Measurements from ENCODE around the gene TEX29. TPM values are rescaled to one million over a fixed set of nuclear protein-coding genes. Genes with fewer than 3 reads are reported as not detected.

TEX29 gene
- total RNA-seq, 1 experiment from 2014 or later = not detected

GRCh38 chr13:111322001-111322915, 1.8 kb downstream of the TEX29 start:
- DNase-seq (ENCODE audit: low read depth) = no peak

- DNase-seq (ENCODE audit: low read depth) = no peak
Measured at GRCh38 chr13:111322916-111323331, 2.5 kb downstream of the TEX29 start.

- no peak for DNase-seq (ENCODE audit: low read depth)
Measured at GRCh38 chr13:111323549-111323948, 3.1 kb downstream of the TEX29 start.

DNA sequence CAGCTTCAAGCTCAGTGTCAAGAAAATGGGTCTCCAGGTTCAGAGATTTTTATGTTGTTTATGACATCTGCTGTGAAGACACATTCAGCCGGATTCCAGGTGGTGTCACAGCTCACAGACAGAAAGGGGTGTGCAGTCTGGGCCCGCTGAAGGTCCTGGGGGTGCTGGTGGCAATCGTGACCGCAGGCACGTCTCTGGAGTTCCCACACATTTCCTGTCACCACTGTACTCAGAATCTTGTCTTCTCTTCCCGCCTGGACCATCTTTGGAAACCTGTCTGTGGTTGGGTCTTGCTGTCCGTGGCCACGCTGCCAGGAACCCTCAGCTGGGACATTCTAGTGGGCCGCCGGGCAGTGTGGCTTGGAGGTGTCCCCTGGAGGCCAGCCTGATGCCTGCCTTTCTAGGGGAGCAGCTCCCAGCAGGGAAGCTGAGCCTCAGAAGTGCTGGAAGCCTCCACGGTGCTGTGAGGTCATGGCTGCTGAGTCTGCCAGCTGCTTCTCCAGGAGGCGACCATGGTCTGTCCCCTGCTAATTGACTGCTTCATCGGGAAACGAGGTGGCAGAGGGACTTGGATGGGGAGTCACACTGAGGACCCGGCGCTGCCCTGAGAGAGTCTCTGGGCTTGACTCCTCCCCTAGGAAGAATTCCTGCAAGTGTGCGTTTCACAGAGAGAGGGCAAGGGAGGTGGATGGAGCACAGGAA, 3.7 kb downstream of the TEX29 start:
- DNase-seq (ENCODE audit: low read depth) = no peak

DNA sequence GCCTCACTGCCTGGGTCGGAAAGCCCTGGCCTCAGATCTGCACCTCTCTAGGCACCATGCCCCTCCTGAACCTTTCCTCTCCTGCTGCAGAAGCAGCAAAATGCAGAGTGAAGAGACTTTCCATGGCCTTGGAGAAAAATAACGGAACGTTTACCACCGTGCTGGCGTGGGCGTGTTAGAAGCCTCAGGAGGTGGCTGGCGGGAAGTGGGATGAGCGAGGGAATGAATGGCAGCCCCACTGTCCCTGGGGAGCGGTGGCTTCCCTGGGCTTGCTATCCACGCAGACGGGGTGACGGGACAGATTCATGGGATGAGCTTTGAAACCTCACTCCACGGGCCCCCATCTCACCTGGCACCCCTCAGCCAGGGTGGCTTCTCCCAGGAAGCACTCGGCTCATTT, 4.3 kb downstream of the TEX29 start:
- DNase-seq (ENCODE audit: low read depth) = no peak

GRCh38 chr13:111325146-111325890, 4.9 kb downstream of the TEX29 start:
- DNase-seq (ENCODE audit: low read depth) = no peak

DNA sequence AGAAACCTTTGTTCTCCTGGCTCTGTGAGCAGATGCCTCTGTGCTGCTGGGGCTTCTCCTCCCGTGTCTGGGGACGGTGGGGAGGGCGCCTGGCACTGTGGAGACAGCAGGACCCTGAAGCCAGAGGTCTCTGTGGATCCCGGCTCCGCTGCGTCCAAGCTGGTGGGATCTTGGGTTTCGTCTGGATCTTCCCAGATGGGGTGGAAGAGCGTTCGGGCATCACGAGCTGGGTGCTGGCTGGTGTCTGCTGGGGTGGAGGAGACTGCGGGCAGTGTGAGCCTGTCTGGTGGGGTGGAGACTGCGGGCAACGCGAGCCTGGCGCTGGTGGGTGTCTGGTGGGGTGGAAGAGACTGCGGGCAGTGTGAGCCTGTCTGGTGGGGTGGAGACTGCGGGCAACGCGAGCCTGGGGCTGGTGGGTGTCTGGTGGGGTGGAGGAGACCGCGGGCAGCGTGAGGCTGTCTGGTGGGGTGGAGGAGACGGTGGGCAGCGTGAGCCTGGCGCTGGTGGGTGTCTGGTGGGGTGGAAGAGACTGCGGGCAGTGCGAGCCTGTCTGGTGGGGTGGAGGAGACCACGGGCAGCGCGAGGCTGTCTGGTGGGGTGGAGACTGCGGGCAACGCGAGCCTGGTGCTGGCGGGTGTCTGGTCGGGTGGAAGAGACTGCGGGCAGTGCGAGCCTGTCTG, 5.6 kb downstream of the TEX29 start:
- no peak for DNase-seq (ENCODE audit: low read depth)

DNA sequence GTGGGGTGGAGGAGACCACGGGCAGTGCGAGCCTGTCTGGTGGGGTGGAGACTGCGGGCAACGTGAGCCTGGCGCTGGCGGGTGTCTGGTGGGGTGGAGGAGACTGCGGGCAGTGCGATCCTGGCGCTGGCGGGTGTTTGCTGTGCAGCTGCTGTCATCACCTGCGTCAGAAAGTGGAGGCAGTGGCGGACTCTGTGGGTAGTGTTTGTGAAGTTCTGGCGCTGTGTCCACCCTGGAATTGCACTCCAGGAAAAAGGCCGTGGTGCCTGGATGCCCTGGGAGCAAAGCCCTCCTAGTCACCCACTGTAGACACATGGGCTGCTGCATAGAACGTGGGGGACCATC, 6.2 kb downstream of the TEX29 start:
- DNase-seq (ENCODE audit: low read depth) = no peak

DNA sequence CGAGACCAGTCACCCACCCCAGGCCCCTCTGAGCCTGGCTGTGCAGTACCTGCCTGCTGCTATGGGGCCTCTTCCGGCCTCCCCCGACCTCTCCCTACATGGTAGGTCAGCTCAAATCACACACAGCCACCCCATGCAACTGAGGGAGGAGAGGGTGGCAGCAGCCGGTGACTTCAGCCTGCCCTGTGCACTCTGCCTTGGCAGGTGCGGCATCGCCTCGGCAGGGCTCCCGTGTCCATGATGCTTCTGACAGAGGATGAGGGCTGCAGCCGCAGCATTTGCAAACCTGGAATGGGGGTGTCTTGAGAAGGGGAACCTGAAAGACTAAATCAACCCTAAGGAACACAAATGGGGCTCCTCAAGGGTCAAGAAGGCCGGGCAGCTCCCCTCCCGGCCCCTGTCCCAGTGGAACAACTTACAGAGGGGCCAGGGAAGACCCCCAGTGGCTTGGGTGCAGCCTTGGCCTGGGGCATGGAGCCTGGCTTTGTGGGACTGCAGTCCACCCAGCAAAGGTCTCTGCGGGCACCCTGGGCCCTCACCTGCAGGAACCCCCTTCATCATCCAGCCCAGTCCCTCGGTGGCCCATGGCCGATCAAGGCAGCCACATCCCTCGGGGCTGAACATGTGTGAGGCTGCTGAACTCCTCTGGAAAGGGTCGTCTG, 6.7 kb downstream of the TEX29 start:
- no peak for DNase-seq (ENCODE audit: low read depth)

- DNase-seq (ENCODE audit: low read depth) = no peak
Measured at GRCh38 chr13:111327730-111328573, 7.5 kb downstream of the TEX29 start.

- no peak for DNase-seq (ENCODE audit: low read depth)
Measured at GRCh38 chr13:111328574-111329410, 8.3 kb downstream of the TEX29 start.

- no peak for DNase-seq (ENCODE audit: low read depth)
Measured at GRCh38 chr13:111329641-111330040, 9.2 kb downstream of the TEX29 start.

DNA sequence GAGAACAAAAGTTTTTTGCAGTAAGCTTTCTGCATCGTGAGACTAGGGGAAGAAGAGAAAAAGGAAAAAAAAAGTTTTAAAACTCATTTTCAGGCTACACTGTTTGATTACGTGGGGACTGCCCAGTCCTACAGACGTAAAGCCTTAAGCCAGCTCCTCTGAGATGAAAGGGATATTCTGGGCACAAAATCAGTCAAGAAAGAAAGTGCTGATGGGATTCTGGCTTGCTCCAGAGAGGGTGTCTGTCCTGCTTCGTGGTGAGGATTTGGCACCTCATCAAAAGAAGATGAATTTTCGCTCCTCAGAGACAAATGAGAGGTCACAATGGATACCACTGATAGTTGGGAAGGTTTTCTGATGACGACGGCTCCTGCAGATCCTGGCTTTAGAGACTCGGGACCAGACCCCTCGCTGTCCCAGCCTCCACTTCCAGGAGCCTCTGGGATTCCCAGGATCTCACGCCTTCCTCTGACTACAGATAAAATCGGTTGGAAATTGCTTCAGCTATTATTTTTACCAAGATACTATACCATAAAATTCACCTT, 9.7 kb downstream of the TEX29 start:
- no peak for DNase-seq (ENCODE audit: low read depth)

- no peak for DNase-seq (ENCODE audit: low read depth)
Measured at GRCh38 chr13:111335298-111335697, 14.9 kb downstream of the TEX29 start.

GRCh38 chr13:111336666-111337065, 16.2 kb downstream of the TEX29 start:
- no peak for DNase-seq (ENCODE audit: low read depth)

GRCh38 chr13:111337206-111337605, 16.8 kb downstream of the TEX29 start:
- peak; percentile 39 for DNase-seq (ENCODE audit: low read depth)

DNA sequence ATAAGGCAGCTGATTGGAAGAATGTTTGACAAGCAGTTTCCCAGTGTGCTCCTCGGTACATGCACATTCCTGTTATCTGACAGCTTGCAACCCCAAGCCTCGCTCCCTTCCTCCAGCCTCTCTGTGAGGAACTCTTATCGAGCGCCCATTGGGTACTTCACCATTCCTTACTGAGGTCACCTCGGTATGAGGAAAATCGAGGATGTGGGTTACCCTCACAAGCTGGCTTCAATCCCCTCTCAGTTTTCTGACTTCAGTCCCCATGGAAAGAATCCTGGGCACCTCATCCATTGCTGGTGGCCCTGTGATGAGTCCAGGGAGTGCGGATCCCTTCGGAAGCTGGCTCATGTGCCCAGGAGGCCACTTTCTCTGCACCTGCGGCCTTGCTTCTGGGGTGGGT, 17.3 kb downstream of the TEX29 start:
- no peak for DNase-seq (ENCODE audit: low read depth)

- DNase-seq (ENCODE audit: low read depth) = no peak
Measured at GRCh38 chr13:111338841-111339240, 18.4 kb downstream of the TEX29 start.

Data from M059J (cell line).